ENCODE measurements around the gene SMO. TPM values are rescaled to one million over a fixed set of nuclear protein-coding genes. Genes with fewer than 3 reads are reported as not detected.
A peak's percentile ranks its signal among the peaks of the same experiment; 100 is the strongest.
"Not testable (repeated sequence)": the region's sequence is repeated elsewhere in the genome, so short reads cannot be mapped to it uniquely, and the experiment has no call there.

The SMO gene
- total RNA-seq, 2 donors from 2014 or later, result 0.08 TPM; not detected in 1

GRCh38 chr7:129210256-129210988, 22.0 kb downstream of the SMO start:
- no peaks in the 10 kb centered on the region for H3K9me3 Mint-ChIP-seq

GRCh38 chr7:129210989-129211312, 22.5 kb downstream of the SMO start:
- Mint-ChIP-seq H3K27me3 (peaks cover 7% of the 10 kb centered on the region), H3K36me3 (ENCODE audit: low read depth) (no peaks in the 10 kb centered on the region), H3K9me3 (no peaks in the 10 kb centered on the region), H3K4me3 (no peak overlapping the region), H3K27ac (no peak overlapping the region), H3K4me1 (no peaks in the 10 kb centered on the region)
- no peak for ATAC-seq (replicated peaks)

More at GRCh38 chr7:129210256-129210988, 22.0 kb downstream of the SMO start:
- no peak overlapping the region for H3K27ac Mint-ChIP-seq
- H3K4me1 Mint-ChIP-seq, result no peaks in the 10 kb centered on the region
- ATAC-seq (replicated peaks), result peak; percentile 83
- peaks cover 4% of the 10 kb centered on the region for H3K27me3 Mint-ChIP-seq
- no peaks in the 10 kb centered on the region for H3K36me3 Mint-ChIP-seq (ENCODE audit: low read depth)
- no peak overlapping the region for H3K4me3 Mint-ChIP-seq

GRCh38 chr7:129212126-129212525, 23.7 kb downstream of the SMO start:
- peaks cover 7% of the 10 kb centered on the region for H3K27me3 Mint-ChIP-seq
- H3K4me1 Mint-ChIP-seq, result no peaks in the 10 kb centered on the region
- no peak for ATAC-seq (replicated peaks)
- no peak overlapping the region for H3K27ac Mint-ChIP-seq
- H3K36me3 Mint-ChIP-seq (ENCODE audit: low read depth), result no peaks in the 10 kb centered on the region
- H3K9me3 Mint-ChIP-seq, result no peaks in the 10 kb centered on the region
- no peak overlapping the region for H3K4me3 Mint-ChIP-seq

- no peaks in the 10 kb centered on the region for H3K36me3 Mint-ChIP-seq (ENCODE audit: low read depth)
- ATAC-seq (replicated peaks), result no peak
- H3K4me1 Mint-ChIP-seq, result no peaks in the 10 kb centered on the region
- H3K4me3 Mint-ChIP-seq, result no peak overlapping the region
- peaks cover 7% of the 10 kb centered on the region for H3K27me3 Mint-ChIP-seq
- no peaks in the 10 kb centered on the region for H3K9me3 Mint-ChIP-seq
- H3K27ac Mint-ChIP-seq, result no peak overlapping the region
Measured at GRCh38 chr7:129212596-129212995, 24.2 kb downstream of the SMO start.

- no peaks in the 10 kb centered on the region for H3K9me3 Mint-ChIP-seq
- H3K4me1 Mint-ChIP-seq, result no peaks in the 10 kb centered on the region
- peaks cover 10% of the 10 kb centered on the region for H3K27me3 Mint-ChIP-seq
- no peak overlapping the region for H3K4me3 Mint-ChIP-seq
- ATAC-seq (replicated peaks), result no peak
- H3K27ac Mint-ChIP-seq, result no peak overlapping the region
- no peaks in the 10 kb centered on the region for H3K36me3 Mint-ChIP-seq (ENCODE audit: low read depth)
Measured at GRCh38 chr7:129213828-129214227, 25.4 kb downstream of the SMO start.

GRCh38 chr7:129215691-129216090, 27.3 kb downstream of the SMO start:
- peaks cover 10% of the 10 kb centered on the region for H3K27me3 Mint-ChIP-seq
- not testable (repeated sequence) for H3K36me3 Mint-ChIP-seq (ENCODE audit: low read depth); H3K27ac Mint-ChIP-seq; ATAC-seq (replicated peaks); H3K9me3 Mint-ChIP-seq; H3K4me1 Mint-ChIP-seq; H3K4me3 Mint-ChIP-seq

GRCh38 chr7:129216101-129216715, 27.8 kb downstream of the SMO start:
- not testable (repeated sequence) for ATAC-seq (replicated peaks); H3K9me3 Mint-ChIP-seq; H3K4me1 Mint-ChIP-seq; H3K36me3 Mint-ChIP-seq (ENCODE audit: low read depth); H3K4me3 Mint-ChIP-seq; H3K27ac Mint-ChIP-seq
- H3K27me3 Mint-ChIP-seq, result peaks cover 10% of the 10 kb centered on the region

- H3K36me3 Mint-ChIP-seq (ENCODE audit: low read depth); ATAC-seq (replicated peaks); H3K9me3 Mint-ChIP-seq; H3K27ac Mint-ChIP-seq; H3K4me3 Mint-ChIP-seq; H3K4me1 Mint-ChIP-seq: not testable (repeated sequence)
- H3K27me3 Mint-ChIP-seq, result peaks cover 10% of the 10 kb centered on the region
Measured at GRCh38 chr7:129216821-129217416, 28.5 kb downstream of the SMO start.

GRCh38 chr7:129218514-129219062, 30.2 kb downstream of the SMO start:
- no peak overlapping the region for H3K4me3 Mint-ChIP-seq
- peaks cover 4% of the 10 kb centered on the region for H3K4me1 Mint-ChIP-seq
- no peaks in the 10 kb centered on the region for H3K36me3 Mint-ChIP-seq (ENCODE audit: low read depth)
- no peaks in the 10 kb centered on the region for H3K9me3 Mint-ChIP-seq
- peaks cover 10% of the 10 kb centered on the region for H3K27me3 Mint-ChIP-seq
- ATAC-seq (replicated peaks), result peak; percentile 94
- H3K27ac Mint-ChIP-seq, result no peak overlapping the region

- H3K27me3 Mint-ChIP-seq; ATAC-seq (replicated peaks); H3K4me3 Mint-ChIP-seq; H3K4me1 Mint-ChIP-seq; H3K27ac Mint-ChIP-seq; H3K36me3 Mint-ChIP-seq (ENCODE audit: low read depth); H3K9me3 Mint-ChIP-seq: not testable (repeated sequence)
Measured at GRCh38 chr7:129219166-129219565, 30.7 kb downstream of the SMO start.

GRCh38 chr7:129222064-129222463, 33.6 kb downstream of the SMO start:
- peaks cover 22% of the 10 kb centered on the region for H3K4me1 Mint-ChIP-seq
- no peaks in the 10 kb centered on the region for H3K36me3 Mint-ChIP-seq (ENCODE audit: low read depth)
- H3K27ac Mint-ChIP-seq, result peak overlapping the region; percentile 46
- H3K4me3 Mint-ChIP-seq, result peak overlapping the region; percentile 92
- H3K9me3 Mint-ChIP-seq, result no peaks in the 10 kb centered on the region
- peaks cover 3% of the 10 kb centered on the region for H3K27me3 Mint-ChIP-seq
- no peak for ATAC-seq (replicated peaks)

- Mint-ChIP-seq H3K4me3 (peak within 1 kb of the TSS; percentile 92), H3K27ac (peak within 1 kb of the TSS; percentile 94), H3K27me3 (no peaks in the 10 kb centered on the region), H3K36me3 (ENCODE audit: low read depth) (no peaks in the 10 kb centered on the region), H3K9me3 (no peaks in the 10 kb centered on the region), H3K4me1 (peaks cover 22% of the 10 kb centered on the region)
- ATAC-seq (replicated peaks), result peak; percentile 91
Measured at GRCh38 chr7:129224251-129225205, 36.1 kb downstream of the SMO start, which contains the start of gene AHCYL2. AHCYL2 (plus strand) TSS chr7:129225030.

GRCh38 chr7:129225206-129225930, 36.9 kb downstream of the SMO start:
- no peaks in the 10 kb centered on the region for H3K27me3 Mint-ChIP-seq
- H3K4me3 Mint-ChIP-seq, result peak overlapping the region; percentile 92
- H3K36me3 Mint-ChIP-seq (ENCODE audit: low read depth), result no peaks in the 10 kb centered on the region
- ATAC-seq (replicated peaks), result peak; percentile 54
- no peaks in the 10 kb centered on the region for H3K9me3 Mint-ChIP-seq
- peaks cover 22% of the 10 kb centered on the region for H3K4me1 Mint-ChIP-seq
- peak overlapping the region; percentile 94 for H3K27ac Mint-ChIP-seq

Data from activated T-helper 17 cell treated with anti-CD3 and anti-CD28 coated beads, Interleukin-2, amount 50 U/mL, for 72 hours (primary cell).